Neural cell (in vitro differentiated cells): Measurements from ENCODE around the gene UROC1. TPM values are rescaled to one million over a fixed set of nuclear protein-coding genes. Genes with fewer than 3 reads are reported as not detected.

ENCODE experiments used
- H2AFZ ChIP-seq: fragments of 200-600, 300-800 bp; sonication (generic), shearing (Covaris generic); 2 replicates; pipeline ENCODE4 v1.6.0; 2014; ENCODE audit warnings: low read depth, mild to moderate bottlenecking, antibody characterized with exemption, low read length, moderate library complexity
- H3F3A ChIP-seq: fragments of 200-600 bp; shearing (Covaris generic); 2 replicates; pipeline ENCODE4 v1.6.1; 2016; ENCODE audit warnings: mild to moderate bottlenecking, moderate library complexity, mixed read lengths, antibody characterized with exemption, low read length; ENCODE audit not compliant: insufficient read depth, poor library complexity, severe bottlenecking
- H3K27ac ChIP-seq: fragments of 200-600, 300-800 bp; sonication (generic), shearing (Covaris generic); 2 replicates; pipeline ENCODE4 v1.5.1; 2014; ENCODE audit warnings: mild to moderate bottlenecking, low read length, moderate library complexity
- H3K27me3 ChIP-seq: fragments of 300-800, 200-600 bp; sonication (generic), shearing (Covaris generic); 2 replicates; pipeline ENCODE4 v1.6.0; 2014; ENCODE audit warnings: mild to moderate bottlenecking, low read depth, low read length, moderate library complexity; ENCODE audit not compliant: insufficient read depth
- H3K36me3 ChIP-seq: fragments of 300-800, 200-600 bp; sonication (generic), shearing (Covaris generic); 2 replicates; pipeline ENCODE4 v1.5.1; 2014; ENCODE audit warnings: mild to moderate bottlenecking, antibody characterized with exemption, low read length, moderate library complexity; ENCODE audit not compliant: insufficient read depth
- H3K4me2 ChIP-seq: fragments of 300-800, 200-600 bp; sonication (generic), shearing (Covaris generic); 2 replicates; pipeline ENCODE4 v1.6.0; 2014; ENCODE audit warnings: mild to moderate bottlenecking, low read length
- H3K4me3 ChIP-seq: fragments of 300-800, 200-600 bp; sonication (generic), shearing (Covaris generic); 2 replicates; pipeline ENCODE4 v1.5.1; 2014; ENCODE audit warnings: mild to moderate bottlenecking, low read length, moderate library complexity
- H3K79me2 ChIP-seq: fragments of 200-600 bp; shearing (Covaris generic); replicated peaks from 2 replicates; pipeline ENCODE4 v1.6.0; 2014; ENCODE audit warnings: mild to moderate bottlenecking, low read length, moderate library complexity; ENCODE audit not compliant: insufficient read depth
- H3K9ac ChIP-seq: fragments of 300-800, 200-600 bp; sonication (generic), shearing (Covaris generic); 2 replicates; pipeline ENCODE4 v1.6.1; 2016; ENCODE audit warnings: mild to moderate bottlenecking, low read length, mixed read lengths
- H3K9me2 ChIP-seq: fragments of 200-600 bp; shearing (Covaris generic); 2 replicates; pipeline ENCODE4 v1.6.1; 2016; ENCODE audit warnings: mild to moderate bottlenecking, low read length, mixed read lengths; ENCODE audit not compliant: insufficient read depth
- H3K9me3 ChIP-seq: fragments of 200-600, 300-800 bp; sonication (generic), shearing (Covaris generic); 2 replicates; pipeline ENCODE4 v1.6.1; 2016; ENCODE audit warnings: mild to moderate bottlenecking, mixed run types, low read length, moderate library complexity, mixed read lengths
- H4K20me1 ChIP-seq: fragments of 200-600 bp; shearing (Covaris generic); 2 replicates; pipeline ENCODE4 v1.6.1; 2016; ENCODE audit warnings: mild to moderate bottlenecking, mixed run types; ENCODE audit not compliant: insufficient read depth
- CTCF ChIP-seq: fragments of 450-650 bp; IDR thresholded peaks from 2 replicates; pipeline ENCODE4 v1.5.1; 2014; ENCODE audit warnings: antibody characterized with exemption, mild to moderate bottlenecking, moderate library complexity; ENCODE audit not compliant: poor library complexity, severe bottlenecking
- EP300 ChIP-seq: fragments of 450-650 bp; conservative IDR thresholded peaks from 2 replicates; pipeline ENCODE4 v1.6.1; 2014; ENCODE audit warnings: antibody characterized with exemption, mild to moderate bottlenecking, moderate library complexity; ENCODE audit not compliant: poor library complexity, severe bottlenecking
- EZH2 ChIP-seq: fragments of 200-600, 300-800 bp; shearing (Covaris generic), sonication (generic); IDR thresholded peaks from 2 replicates; pipeline ENCODE4 v1.6.1; 2014; ENCODE audit warnings: antibody characterized with exemption, low read length, borderline replicate concordance, mild to moderate bottlenecking; ENCODE audit not compliant: insufficient read depth, poor library complexity, severe bottlenecking
- MXI1 ChIP-seq: fragments of 450-650 bp; conservative IDR thresholded peaks from 2 replicates; pipeline ENCODE4 v1.6.1; 2014; ENCODE audit warnings: antibody characterized with exemption, mild to moderate bottlenecking; ENCODE audit not compliant: poor library complexity, severe bottlenecking
- POLR2AphosphoS5 ChIP-seq: IDR thresholded peaks from 2 replicates; pipeline ENCODE4 v1.6.1; 2012
- RAD21 ChIP-seq: fragments of 450-650 bp; conservative IDR thresholded peaks from 2 replicates; pipeline ENCODE4 v1.6.1; 2014; ENCODE audit warnings: antibody characterized with exemption, mild to moderate bottlenecking, moderate library complexity
- SMC3 ChIP-seq: fragments of 450-650 bp; conservative IDR thresholded peaks from 2 replicates; pipeline ENCODE4 v1.6.1; 2014; ENCODE audit warnings: antibody characterized with exemption, mild to moderate bottlenecking, moderate library complexity; ENCODE audit not compliant: poor library complexity
- TAF1 ChIP-seq: IDR thresholded peaks from 2 replicates; pipeline ENCODE4 v1.6.1; 2012; ENCODE audit warnings: low read depth
- polyA plus RNA-seq: library from polyadenylated mRNA; depleted of rRNA; stranded (reverse); fragments of >200 nt; gene quantifications from 2 replicates; pipeline ENCODE4 v1.2.3, GENCODE V29; 2014
- TF ChIP-seq, protein P1 (sequence below): IDR thresholded peaks from 2 replicates; pipeline ENCODE4 v1.6.1; 2012; ENCODE audit warnings: borderline replicate concordance

UROC1 gene
- polyA plus RNA-seq, 1 donor from 2014 or later: not detected

DNA sequence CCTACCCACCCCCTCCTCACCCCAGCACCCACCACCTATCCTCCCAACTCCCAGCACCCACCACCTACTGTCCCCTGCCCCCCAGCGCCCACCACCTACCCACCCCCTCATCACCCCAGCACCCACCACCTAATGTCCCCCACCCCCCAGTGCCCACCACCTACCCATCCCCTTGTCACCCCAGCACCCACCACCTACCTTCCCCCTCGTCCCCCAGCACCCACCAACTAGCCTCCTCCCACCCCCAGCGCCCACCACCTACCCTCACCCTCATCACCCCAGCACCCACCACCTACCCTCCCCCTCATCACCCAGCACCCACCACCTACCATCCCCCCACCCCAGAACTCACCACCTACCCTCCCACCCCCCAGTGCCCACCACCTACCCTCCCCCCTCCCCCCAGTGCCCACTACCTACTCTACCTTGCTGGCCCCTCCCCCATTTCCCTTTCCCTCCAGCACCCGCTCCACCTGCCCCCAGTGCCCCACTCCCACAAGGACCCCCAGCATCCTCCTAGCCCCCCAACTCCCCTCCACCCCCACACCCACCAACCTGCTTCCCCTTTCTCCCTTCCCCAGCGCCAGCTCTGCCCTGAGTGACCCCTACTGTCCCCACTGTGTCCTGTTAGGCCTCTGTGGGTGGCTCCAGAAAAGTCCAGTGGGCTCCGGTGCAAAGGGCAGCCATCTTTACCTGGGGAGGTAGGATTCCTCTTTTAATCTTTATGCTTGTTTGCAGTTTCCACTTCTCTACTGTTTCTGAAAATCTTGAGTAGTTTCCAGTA, 1.2 kb downstream of the UROC1 start:
- H3K79me2 ChIP-seq: no peaks in the 10 kb centered on the region
- no peaks in the 10 kb centered on the region for H3K9me3 ChIP-seq
- H3K9ac ChIP-seq: no peak overlapping the region
- no peaks in the 10 kb centered on the region for H3K27me3 ChIP-seq
- H3K9me2 ChIP-seq: no peaks in the 10 kb centered on the region
- H3F3A ChIP-seq: no peaks in the 10 kb centered on the region
- no peak overlapping the region for H3K4me2 ChIP-seq
- H3K36me3 ChIP-seq: no peaks in the 10 kb centered on the region
- no peak for TF ChIP-seq EZH2
- no peak for TF ChIP-seq POLR2AphosphoS5
- TF ChIP-seq EP300: no peak
- TF ChIP-seq RAD21: no peak
- TF ChIP-seq MXI1: no peak
- TF ChIP-seq, protein P1, sequence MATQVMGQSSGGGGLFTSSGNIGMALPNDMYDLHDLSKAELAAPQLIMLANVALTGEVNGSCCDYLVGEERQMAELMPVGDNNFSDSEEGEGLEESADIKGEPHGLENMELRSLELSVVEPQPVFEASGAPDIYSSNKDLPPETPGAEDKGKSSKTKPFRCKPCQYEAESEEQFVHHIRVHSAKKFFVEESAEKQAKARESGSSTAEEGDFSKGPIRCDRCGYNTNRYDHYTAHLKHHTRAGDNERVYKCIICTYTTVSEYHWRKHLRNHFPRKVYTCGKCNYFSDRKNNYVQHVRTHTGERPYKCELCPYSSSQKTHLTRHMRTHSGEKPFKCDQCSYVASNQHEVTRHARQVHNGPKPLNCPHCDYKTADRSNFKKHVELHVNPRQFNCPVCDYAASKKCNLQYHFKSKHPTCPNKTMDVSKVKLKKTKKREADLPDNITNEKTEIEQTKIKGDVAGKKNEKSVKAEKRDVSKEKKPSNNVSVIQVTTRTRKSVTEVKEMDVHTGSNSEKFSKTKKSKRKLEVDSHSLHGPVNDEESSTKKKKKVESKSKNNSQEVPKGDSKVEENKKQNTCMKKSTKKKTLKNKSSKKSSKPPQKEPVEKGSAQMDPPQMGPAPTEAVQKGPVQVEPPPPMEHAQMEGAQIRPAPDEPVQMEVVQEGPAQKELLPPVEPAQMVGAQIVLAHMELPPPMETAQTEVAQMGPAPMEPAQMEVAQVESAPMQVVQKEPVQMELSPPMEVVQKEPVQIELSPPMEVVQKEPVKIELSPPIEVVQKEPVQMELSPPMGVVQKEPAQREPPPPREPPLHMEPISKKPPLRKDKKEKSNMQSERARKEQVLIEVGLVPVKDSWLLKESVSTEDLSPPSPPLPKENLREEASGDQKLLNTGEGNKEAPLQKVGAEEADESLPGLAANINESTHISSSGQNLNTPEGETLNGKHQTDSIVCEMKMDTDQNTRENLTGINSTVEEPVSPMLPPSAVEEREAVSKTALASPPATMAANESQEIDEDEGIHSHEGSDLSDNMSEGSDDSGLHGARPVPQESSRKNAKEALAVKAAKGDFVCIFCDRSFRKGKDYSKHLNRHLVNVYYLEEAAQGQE: no peak
- no peak overlapping the region for H3K27ac ChIP-seq
- H2AFZ ChIP-seq: no peak overlapping the region
- no peak overlapping the region for H3K4me3 ChIP-seq
- no peaks in the 10 kb centered on the region for H4K20me1 ChIP-seq

- Histone ChIP-seq H3K9me2 (no peaks in the 10 kb centered on the region), H3K27ac (no peak overlapping the region), H3F3A (no peaks in the 10 kb centered on the region), H3K9ac (no peak overlapping the region), H2AFZ (no peak overlapping the region), H3K36me3 (no peaks in the 10 kb centered on the region), H3K4me3 (no peak overlapping the region), H3K9me3 (no peaks in the 10 kb centered on the region), H4K20me1 (no peaks in the 10 kb centered on the region), H3K4me2 (no peak overlapping the region), H3K27me3 (no peaks in the 10 kb centered on the region), H3K79me2 (no peaks in the 10 kb centered on the region)
- TF ChIP-seq, protein P1: no peak
- no peak for TF ChIP-seq EP300
- TF ChIP-seq POLR2AphosphoS5: no peak
- no peak for TF ChIP-seq TAF1
- no peak for TF ChIP-seq MXI1
- TF ChIP-seq EZH2: no peak
- no peak for TF ChIP-seq CTCF
- TF ChIP-seq SMC3: no peak
- TF ChIP-seq RAD21: no peak
Measured at GRCh38 chr3:126515066-126515706, 2.4 kb downstream of the UROC1 start.
